MM.1S (cell line): ENCODE results near the gene ANKS1B.

Experiments
- EZH2 ChIP-seq: fragments of 300-600 bp; sonication (generic); optimal IDR thresholded peaks from 2 replicates; pipeline ENCODE3; 2017; ENCODE audit warnings: low read depth, mild to moderate bottlenecking, antibody characterized with exemption, low read length, mixed read lengths
- EZH2phosphoT487 ChIP-seq: fragments of 300-600 bp; sonication (generic); IDR thresholded peaks from 2 replicates; pipeline ENCODE4 v1.6.1; 2018; ENCODE audit warnings: antibody characterized with exemption, low read length
- TF ChIP-seq, protein P1 (sequence below): fragments of 300-600 bp; sonication (generic); IDR thresholded peaks from 2 replicates; pipeline ENCODE4 v1.5.1; 2016; ENCODE audit warnings: antibody characterized with exemption, low read length, mixed read lengths

DNA sequence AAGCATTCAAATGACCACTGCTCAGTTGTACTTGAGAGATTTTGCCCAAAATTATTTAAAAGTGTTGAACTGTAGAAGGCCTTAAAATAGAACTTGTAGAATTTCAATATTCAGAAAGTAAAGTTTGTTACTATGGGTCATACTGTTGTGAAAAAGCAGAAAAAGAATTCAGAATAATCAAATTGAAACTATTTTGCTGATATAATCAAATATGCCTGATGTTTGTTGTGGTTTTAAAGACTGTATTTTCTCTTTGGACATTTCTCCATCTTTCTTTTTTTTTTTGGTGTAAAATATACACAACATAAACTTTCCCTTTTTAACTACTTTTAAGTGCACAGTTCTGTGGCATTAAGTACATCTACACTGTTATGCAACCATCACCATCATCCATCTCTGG is 964.9 kb downstream of the ANKS1B start:
- TF ChIP-seq, protein P1, sequence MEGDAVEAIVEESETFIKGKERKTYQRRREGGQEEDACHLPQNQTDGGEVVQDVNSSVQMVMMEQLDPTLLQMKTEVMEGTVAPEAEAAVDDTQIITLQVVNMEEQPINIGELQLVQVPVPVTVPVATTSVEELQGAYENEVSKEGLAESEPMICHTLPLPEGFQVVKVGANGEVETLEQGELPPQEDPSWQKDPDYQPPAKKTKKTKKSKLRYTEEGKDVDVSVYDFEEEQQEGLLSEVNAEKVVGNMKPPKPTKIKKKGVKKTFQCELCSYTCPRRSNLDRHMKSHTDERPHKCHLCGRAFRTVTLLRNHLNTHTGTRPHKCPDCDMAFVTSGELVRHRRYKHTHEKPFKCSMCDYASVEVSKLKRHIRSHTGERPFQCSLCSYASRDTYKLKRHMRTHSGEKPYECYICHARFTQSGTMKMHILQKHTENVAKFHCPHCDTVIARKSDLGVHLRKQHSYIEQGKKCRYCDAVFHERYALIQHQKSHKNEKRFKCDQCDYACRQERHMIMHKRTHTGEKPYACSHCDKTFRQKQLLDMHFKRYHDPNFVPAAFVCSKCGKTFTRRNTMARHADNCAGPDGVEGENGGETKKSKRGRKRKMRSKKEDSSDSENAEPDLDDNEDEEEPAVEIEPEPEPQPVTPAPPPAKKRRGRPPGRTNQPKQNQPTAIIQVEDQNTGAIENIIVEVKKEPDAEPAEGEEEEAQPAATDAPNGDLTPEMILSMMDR = no peak
- TF ChIP-seq EZH2 (no peak), EZH2phosphoT487 (no peak)
